ENCODE data around the gene PREB. TPM values are rescaled to one million over a fixed set of nuclear protein-coding genes. Genes with fewer than 3 reads are reported as not detected.

PREB gene
- total and polyA plus RNA-seq, 2 of the 13 experiments (the other 11 are each of a cell fraction or from before 2014, with no cell fraction given) = 112 to 192 TPM

DNA sequence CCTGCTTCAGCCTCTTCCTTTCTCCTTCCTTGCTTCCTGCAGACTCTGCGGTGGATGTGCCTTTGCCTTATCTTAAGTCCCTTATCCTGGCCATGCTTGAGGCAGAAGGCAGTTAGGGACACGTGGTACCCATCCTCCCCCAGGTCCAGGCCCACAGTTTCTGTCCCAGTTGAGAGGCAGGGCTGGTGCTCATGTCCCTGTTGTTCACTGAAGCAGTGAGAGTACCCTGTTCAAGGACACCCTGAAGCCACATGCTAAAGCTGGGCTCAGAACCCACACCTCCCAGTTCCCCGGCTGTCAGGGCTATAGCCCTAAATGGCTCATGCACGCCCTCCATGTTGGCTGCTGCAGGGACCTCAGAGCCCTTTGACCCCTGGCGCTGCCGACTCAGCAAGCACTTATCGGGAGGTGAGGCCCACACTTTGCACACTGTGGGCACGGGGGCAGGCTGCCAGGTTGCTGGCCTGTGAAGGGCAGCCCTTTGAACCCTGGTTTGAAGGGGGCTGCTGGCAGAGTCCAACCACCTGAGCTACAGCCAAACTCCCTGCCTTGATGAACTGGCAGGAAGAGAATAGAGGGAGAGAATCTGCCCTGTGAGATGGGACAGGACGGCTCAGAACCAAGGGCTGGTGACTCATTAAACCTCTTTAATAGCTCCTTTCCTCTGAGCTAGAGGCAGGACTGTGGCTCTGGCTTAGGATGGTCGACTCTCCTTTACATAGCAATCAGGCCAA lies 41.6 kb downstream of the PREB start (continued):
- peak; percentile 61; the same call in 1 of the 2 replicates for TF ChIP-seq KLF11 (CRISPR knock-in tag; IDR thresholded peaks at IDR 0.05)
- TF ChIP-seq, protein P1, sequence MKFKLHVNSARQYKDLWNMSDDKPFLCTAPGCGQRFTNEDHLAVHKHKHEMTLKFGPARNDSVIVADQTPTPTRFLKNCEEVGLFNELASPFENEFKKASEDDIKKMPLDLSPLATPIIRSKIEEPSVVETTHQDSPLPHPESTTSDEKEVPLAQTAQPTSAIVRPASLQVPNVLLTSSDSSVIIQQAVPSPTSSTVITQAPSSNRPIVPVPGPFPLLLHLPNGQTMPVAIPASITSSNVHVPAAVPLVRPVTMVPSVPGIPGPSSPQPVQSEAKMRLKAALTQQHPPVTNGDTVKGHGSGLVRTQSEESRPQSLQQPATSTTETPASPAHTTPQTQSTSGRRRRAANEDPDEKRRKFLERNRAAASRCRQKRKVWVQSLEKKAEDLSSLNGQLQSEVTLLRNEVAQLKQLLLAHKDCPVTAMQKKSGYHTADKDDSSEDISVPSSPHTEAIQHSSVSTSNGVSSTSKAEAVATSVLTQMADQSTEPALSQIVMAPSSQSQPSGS (CRISPR knock-in tag; IDR thresholded peaks at IDR 0.05) = peak; percentile 82
- TF ChIP-seq YEATS4 (CRISPR knock-in tag; IDR thresholded peaks at IDR 0.05; ENCODE audit: borderline replicate concordance) = peak; percentile 87; the same call in 1 of the 2 replicates
- no peak for TF ChIP-seq ZNF660 (CRISPR knock-in tag; IDR thresholded peaks at IDR 0.05; ENCODE audit: borderline replicate concordance, low read depth)
- TF ChIP-seq NCOA5 (CRISPR knock-in tag; IDR thresholded peaks at IDR 0.05) = no peak
- TF ChIP-seq, protein P2, sequence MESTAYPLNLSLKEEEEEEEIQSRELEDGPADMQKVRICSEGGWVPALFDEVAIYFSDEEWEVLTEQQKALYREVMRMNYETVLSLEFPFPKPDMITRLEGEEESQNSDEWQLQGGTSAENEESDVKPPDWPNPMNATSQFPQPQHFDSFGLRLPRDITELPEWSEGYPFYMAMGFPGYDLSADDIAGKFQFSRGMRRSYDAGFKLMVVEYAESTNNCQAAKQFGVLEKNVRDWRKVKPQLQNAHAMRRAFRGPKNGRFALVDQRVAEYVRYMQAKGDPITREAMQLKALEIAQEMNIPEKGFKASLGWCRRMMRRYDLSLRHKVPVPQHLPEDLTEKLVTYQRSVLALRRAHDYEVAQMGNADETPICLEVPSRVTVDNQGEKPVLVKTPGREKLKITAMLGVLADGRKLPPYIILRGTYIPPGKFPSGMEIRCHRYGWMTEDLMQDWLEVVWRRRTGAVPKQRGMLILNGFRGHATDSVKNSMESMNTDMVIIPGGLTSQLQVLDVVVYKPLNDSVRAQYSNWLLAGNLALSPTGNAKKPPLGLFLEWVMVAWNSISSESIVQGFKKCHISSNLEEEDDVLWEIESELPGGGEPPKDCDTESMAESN (CRISPR knock-in tag; conservative IDR thresholded peaks at IDR 0.05) = peak; percentile 60; the same call in 1 of the 2 replicates
- peak; percentile 70; the same call in 1 of the 2 replicates for TF ChIP-seq MXD4 (CRISPR knock-in tag; IDR thresholded peaks at IDR 0.05)
- 0 out of 2 replicates have a peak, but pooled peaks have one; percentile 41 for TF ChIP-seq ZNF235 (CRISPR knock-in tag; IDR thresholded peaks at IDR 0.05; ENCODE audit: borderline replicate concordance)
- no peak for TF ChIP-seq ZNF776 (CRISPR knock-in tag; IDR thresholded peaks at IDR 0.05)
- TF ChIP-seq, protein P3, sequence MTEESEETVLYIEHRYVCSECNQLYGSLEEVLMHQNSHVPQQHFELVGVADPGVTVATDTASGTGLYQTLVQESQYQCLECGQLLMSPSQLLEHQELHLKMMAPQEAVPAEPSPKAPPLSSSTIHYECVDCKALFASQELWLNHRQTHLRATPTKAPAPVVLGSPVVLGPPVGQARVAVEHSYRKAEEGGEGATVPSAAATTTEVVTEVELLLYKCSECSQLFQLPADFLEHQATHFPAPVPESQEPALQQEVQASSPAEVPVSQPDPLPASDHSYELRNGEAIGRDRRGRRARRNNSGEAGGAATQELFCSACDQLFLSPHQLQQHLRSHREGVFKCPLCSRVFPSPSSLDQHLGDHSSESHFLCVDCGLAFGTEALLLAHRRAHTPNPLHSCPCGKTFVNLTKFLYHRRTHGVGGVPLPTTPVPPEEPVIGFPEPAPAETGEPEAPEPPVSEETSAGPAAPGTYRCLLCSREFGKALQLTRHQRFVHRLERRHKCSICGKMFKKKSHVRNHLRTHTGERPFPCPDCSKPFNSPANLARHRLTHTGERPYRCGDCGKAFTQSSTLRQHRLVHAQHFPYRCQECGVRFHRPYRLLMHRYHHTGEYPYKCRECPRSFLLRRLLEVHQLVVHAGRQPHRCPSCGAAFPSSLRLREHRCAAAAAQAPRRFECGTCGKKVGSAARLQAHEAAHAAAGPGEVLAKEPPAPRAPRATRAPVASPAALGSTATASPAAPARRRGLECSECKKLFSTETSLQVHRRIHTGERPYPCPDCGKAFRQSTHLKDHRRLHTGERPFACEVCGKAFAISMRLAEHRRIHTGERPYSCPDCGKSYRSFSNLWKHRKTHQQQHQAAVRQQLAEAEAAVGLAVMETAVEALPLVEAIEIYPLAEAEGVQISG (CRISPR knock-in tag; IDR thresholded peaks at IDR 0.05) = peak; percentile 88
- peak; percentile 15; the same call in 1 of the 2 replicates for TF ChIP-seq TCF7 (IDR thresholded peaks at IDR 0.05; ENCODE audit: low read depth)
- TF ChIP-seq, protein P4, sequence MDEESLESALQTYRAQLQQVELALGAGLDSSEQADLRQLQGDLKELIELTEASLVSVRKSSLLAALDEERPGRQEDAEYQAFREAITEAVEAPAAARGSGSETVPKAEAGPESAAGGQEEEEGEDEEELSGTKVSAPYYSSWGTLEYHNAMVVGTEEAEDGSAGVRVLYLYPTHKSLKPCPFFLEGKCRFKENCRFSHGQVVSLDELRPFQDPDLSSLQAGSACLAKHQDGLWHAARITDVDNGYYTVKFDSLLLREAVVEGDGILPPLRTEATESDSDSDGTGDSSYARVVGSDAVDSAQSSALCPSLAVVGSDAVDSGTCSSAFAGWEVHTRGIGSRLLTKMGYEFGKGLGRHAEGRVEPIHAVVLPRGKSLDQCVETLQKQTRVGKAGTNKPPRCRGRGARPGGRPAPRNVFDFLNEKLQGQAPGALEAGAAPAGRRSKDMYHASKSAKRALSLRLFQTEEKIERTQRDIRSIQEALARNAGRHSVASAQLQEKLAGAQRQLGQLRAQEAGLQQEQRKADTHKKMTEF (CRISPR knock-in tag; IDR thresholded peaks at IDR 0.05) = peak; percentile 62
- TF ChIP-seq JUN (CRISPR knock-in tag; IDR thresholded peaks at IDR 0.05) = no peak; the same call in 1 of the 2 replicates
- no peak for TF ChIP-seq ZNF33A (CRISPR knock-in tag; IDR thresholded peaks at IDR 0.05; ENCODE audit: borderline replicate concordance)
- peak; percentile 67 for TF ChIP-seq IKZF4 (CRISPR knock-in tag; IDR thresholded peaks at IDR 0.05; ENCODE audit: borderline replicate concordance, low read depth, not compliant biosample characterization)
- TF ChIP-seq ZNF101 (CRISPR knock-in tag; IDR thresholded peaks at IDR 0.05; ENCODE audit: borderline replicate concordance, low read depth) = no peak
- peak; percentile 99 for TF ChIP-seq PHF21A (CRISPR knock-in tag; IDR thresholded peaks at IDR 0.05)
- TF ChIP-seq, protein P5, sequence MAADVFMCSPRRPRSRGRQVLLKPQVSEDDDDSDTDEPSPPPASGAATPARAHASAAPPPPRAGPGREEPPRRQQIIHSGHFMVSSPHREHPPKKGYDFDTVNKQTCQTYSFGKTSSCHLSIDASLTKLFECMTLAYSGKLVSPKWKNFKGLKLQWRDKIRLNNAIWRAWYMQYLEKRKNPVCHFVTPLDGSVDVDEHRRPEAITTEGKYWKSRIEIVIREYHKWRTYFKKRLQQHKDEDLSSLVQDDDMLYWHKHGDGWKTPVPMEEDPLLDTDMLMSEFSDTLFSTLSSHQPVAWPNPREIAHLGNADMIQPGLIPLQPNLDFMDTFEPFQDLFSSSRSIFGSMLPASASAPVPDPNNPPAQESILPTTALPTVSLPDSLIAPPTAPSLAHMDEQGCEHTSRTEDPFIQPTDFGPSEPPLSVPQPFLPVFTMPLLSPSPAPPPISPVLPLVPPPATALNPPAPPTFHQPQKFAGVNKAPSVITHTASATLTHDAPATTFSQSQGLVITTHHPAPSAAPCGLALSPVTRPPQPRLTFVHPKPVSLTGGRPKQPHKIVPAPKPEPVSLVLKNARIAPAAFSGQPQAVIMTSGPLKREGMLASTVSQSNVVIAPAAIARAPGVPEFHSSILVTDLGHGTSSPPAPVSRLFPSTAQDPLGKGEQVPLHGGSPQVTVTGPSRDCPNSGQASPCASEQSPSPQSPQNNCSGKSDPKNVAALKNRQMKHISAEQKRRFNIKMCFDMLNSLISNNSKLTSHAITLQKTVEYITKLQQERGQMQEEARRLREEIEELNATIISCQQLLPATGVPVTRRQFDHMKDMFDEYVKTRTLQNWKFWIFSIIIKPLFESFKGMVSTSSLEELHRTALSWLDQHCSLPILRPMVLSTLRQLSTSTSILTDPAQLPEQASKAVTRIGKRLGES (CRISPR knock-in tag; IDR thresholded peaks at IDR 0.05; ENCODE audit: borderline replicate concordance) = peak; percentile 69; the same call in 1 of the 2 replicates

Data from HepG2 (cell line).